Measurements from ENCODE around the gene IFI16. TPM values are rescaled to one million over a fixed set of nuclear protein-coding genes. Genes with fewer than 3 reads are reported as not detected.

The IFI16 gene
- total RNA-seq, result 10 to 100 TPM; 11.1 to 36.5 (median 17.9) TPM

- 2 to 13% methylated on average over 3 to 5 of the region's 5 CpGs for WGBS, 2 donors (ENCODE audit: low coverage in 1 of 2)
- intact Hi-C loops (cut with DNase I; ENCODE audit: low total_unique reads), result no loop called here
- Histone ChIP-seq H3K4me3 (peak within 1 kb of the TSS; percentile 28 to 60 (median 42)), H3K27me3 (no peaks in the 10 kb centered on the region), H3K4me1 (peaks cover 0 to 43% (median 5%) of the 10 kb centered on the region in 4 donors), H3K9me3 (no peaks in the 10 kb centered on the region), H3K27ac (peak within 1 kb of the TSS; percentile 87 to 90 (median 88)), H3K36me3 (peaks cover 0 to 2% (median 0%) of the 10 kb centered on the region in 4 donors)
- peak; percentile 34 for DNase-seq
- TF ChIP-seq POLR2A (IDR thresholded peaks at IDR 0.05) (peak; percentile 77), POLR2AphosphoS5 (IDR thresholded peaks at IDR 0.05) (peak; percentile 85 to 90 (median 88)), EP300 (IDR thresholded peaks at IDR 0.05; ENCODE audit: low read depth) (no peak)
- TF ChIP-seq, protein P1, sequence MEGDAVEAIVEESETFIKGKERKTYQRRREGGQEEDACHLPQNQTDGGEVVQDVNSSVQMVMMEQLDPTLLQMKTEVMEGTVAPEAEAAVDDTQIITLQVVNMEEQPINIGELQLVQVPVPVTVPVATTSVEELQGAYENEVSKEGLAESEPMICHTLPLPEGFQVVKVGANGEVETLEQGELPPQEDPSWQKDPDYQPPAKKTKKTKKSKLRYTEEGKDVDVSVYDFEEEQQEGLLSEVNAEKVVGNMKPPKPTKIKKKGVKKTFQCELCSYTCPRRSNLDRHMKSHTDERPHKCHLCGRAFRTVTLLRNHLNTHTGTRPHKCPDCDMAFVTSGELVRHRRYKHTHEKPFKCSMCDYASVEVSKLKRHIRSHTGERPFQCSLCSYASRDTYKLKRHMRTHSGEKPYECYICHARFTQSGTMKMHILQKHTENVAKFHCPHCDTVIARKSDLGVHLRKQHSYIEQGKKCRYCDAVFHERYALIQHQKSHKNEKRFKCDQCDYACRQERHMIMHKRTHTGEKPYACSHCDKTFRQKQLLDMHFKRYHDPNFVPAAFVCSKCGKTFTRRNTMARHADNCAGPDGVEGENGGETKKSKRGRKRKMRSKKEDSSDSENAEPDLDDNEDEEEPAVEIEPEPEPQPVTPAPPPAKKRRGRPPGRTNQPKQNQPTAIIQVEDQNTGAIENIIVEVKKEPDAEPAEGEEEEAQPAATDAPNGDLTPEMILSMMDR (IDR thresholded peaks at IDR 0.05), result no peak
- in situ Hi-C loops (cut with MboI; ENCODE audit: low pct_ligation_motif_present in 1 of 4, low pct_unique_long_range_greater_than_20kb in 1 of 4, low sequenced_read_pairs in 3 of 4), result no loop called here
Measured at GRCh38 chr1:159009704-159010361, at the start of gene IFI16. Gene IFI16 (plus strand): TSS chr1:159009907. CDS start chr1:159014681, 4,774 bp downstream.

GRCh38 chr1:158961178-158961577 is 48.5 kb upstream of the IFI16 start:
- TF ChIP-seq EP300 (IDR thresholded peaks at IDR 0.05; ENCODE audit: low read depth) (no peak), POLR2A (IDR thresholded peaks at IDR 0.05) (no peak), POLR2AphosphoS5 (IDR thresholded peaks at IDR 0.05) (no peak)
- TF ChIP-seq, protein P1 (IDR thresholded peaks at IDR 0.05), result no peak
- intact Hi-C loops (cut with DNase I; ENCODE audit: low total_unique reads), result no loop called here
- no peaks in the 10 kb centered on the region for H3K36me3 ChIP-seq
- H3K27me3 ChIP-seq, result no peaks in the 10 kb centered on the region
- no peak overlapping the region for H3K4me3 ChIP-seq
- H3K4me1 ChIP-seq, result no peaks in the 10 kb centered on the region
- H3K9me3 ChIP-seq, result no peaks in the 10 kb centered on the region
- 87 to 100% methylated on average over 1 of the region's 1 CpG for WGBS, 2 donors (ENCODE audit: low coverage in 1 of 2)
- DNase-seq, result no peak
- H3K27ac ChIP-seq, result no peak overlapping the region
- in situ Hi-C loops (cut with MboI; ENCODE audit: low pct_ligation_motif_present in 1 of 4, low pct_unique_long_range_greater_than_20kb in 1 of 4, low sequenced_read_pairs in 3 of 4), result no loop called here

- in situ Hi-C loops (cut with MboI; ENCODE audit: low pct_ligation_motif_present in 1 of 4, low pct_unique_long_range_greater_than_20kb in 1 of 4, low sequenced_read_pairs in 3 of 4), result no loop called here
- no peaks in the 10 kb centered on the region for H3K27me3 ChIP-seq
- H3K27ac ChIP-seq, result no peak overlapping the region
- no peak overlapping the region for H3K4me3 ChIP-seq
- H3K9me3 ChIP-seq, result no peaks in the 10 kb centered on the region
- no peaks in the 10 kb centered on the region for H3K36me3 ChIP-seq
- no peaks in the 10 kb centered on the region for H3K4me1 ChIP-seq
- 48% methylated on average over 5 of the region's 5 CpGs; no CpG with 5 or more reads in 1 of the 2 donors for WGBS, 2 donors (ENCODE audit: low coverage in 1 of 2)
- no peak for TF ChIP-seq EP300 (IDR thresholded peaks at IDR 0.05; ENCODE audit: low read depth)
- no peak for TF ChIP-seq POLR2AphosphoS5 (IDR thresholded peaks at IDR 0.05)
- intact Hi-C loops (cut with DNase I; ENCODE audit: low total_unique reads), result no loop called here
- no peak for DNase-seq
Measured at GRCh38 chr1:158962983-158963382, 46.7 kb upstream of the IFI16 start.

DNA sequence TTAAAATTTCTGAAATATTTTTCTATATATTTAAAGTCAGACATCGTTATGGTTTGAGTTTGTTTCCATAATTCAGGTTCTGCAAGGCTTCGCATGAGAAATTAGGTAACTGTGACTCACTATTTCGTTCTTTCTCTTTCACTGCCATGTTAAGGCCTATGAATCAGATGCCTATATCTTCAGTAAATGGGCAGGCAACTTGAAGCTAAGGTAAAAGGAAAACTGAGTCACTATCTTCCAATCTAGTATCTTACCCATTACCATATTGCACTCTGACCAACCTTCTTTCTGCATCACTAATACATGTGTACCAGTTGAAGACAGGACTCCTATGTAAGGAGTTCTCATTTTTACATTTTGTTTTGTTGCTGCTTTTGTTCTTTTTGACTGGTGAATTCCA is 40.5 kb upstream of the IFI16 start:
- no peak overlapping the region for H3K27ac ChIP-seq
- no peak overlapping the region for H3K4me3 ChIP-seq
- no peak for DNase-seq
- no peaks in the 10 kb centered on the region for H3K9me3 ChIP-seq
- WGBS, 2 donors (ENCODE audit: low coverage in 1 of 2), result 69 to 79% methylated on average over 3 of the region's 3 CpGs
- no peaks in the 10 kb centered on the region for H3K4me1 ChIP-seq
- H3K27me3 ChIP-seq, result no peaks in the 10 kb centered on the region
- no peaks in the 10 kb centered on the region for H3K36me3 ChIP-seq
- intact Hi-C loops (cut with DNase I; ENCODE audit: low total_unique reads), result no loop called here
- in situ Hi-C loops (cut with MboI; ENCODE audit: low pct_ligation_motif_present in 1 of 4, low pct_unique_long_range_greater_than_20kb in 1 of 4, low sequenced_read_pairs in 3 of 4), result no loop called here
- TF ChIP-seq POLR2A (IDR thresholded peaks at IDR 0.05), result no peak

GRCh38 chr1:158969855-158970254 is 39.9 kb upstream of the IFI16 start:
- Histone ChIP-seq H3K36me3 (no peaks in the 10 kb centered on the region), H3K4me1 (no peaks in the 10 kb centered on the region), H3K27ac (no peak overlapping the region), H3K4me3 (no peak overlapping the region), H3K9me3 (no peaks in the 10 kb centered on the region), H3K27me3 (no peaks in the 10 kb centered on the region)
- intact Hi-C loops (cut with DNase I; ENCODE audit: low total_unique reads), result no loop called here
- no peak for DNase-seq
- WGBS, 2 donors (ENCODE audit: low coverage in 1 of 2), result 63 to 72% methylated on average over 1 of the region's 1 CpG
- in situ Hi-C loops (cut with MboI; ENCODE audit: low pct_ligation_motif_present in 1 of 4, low pct_unique_long_range_greater_than_20kb in 1 of 4, low sequenced_read_pairs in 3 of 4), result no loop called here
- TF ChIP-seq POLR2A (IDR thresholded peaks at IDR 0.05) (no peak), EP300 (IDR thresholded peaks at IDR 0.05; ENCODE audit: low read depth) (no peak), POLR2AphosphoS5 (IDR thresholded peaks at IDR 0.05) (no peak)
- TF ChIP-seq, protein P1 (IDR thresholded peaks at IDR 0.05), result no peak
